Kasumi-1 (cell line): ENCODE results near the gene MZT2A.
"Not testable (repeated sequence)": the region's sequence is repeated elsewhere in the genome, so short reads cannot be mapped to it uniquely, and the experiment has no call there.

Experiments
- DNase-seq, 2 experiments: peaks; one replicate each; lab custom pipeline; 2025; lab: John Stamatoyannopoulos, UW

MZT2A gene, protein sequence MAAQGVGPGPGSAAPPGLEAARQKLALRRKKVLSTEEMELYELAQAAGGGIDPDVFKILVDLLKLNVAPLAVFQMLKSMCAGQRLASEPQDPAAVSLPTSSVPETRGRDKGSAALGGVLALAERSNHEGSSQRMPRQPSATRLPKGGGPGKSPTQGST

DNA sequence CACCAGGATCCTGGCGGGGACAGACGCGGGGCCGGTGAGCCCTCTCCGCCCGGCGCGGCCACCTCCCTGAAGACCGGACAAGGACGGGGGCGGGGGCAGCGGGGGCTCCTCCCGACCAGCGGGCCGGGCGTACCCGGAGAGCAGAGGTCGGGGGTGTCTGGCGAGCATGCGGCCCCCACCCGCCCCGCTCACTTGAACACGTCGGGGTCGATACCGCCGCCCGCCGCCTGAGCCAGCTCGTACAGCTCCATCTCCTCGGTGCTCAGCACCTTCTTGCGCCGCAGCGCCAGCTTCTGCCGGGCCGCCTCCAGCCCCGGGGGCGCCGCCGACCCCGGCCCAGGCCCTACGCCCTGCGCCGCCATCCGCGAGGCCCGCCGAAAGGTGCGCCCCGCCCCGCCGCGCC lies at the start of gene MZT2A:
TSS of gene MZT2A (minus strand) at position 383 of the 403 bp plus-strand sequence. CDS start at position 362, 21 bp downstream.
- DNase-seq: not testable (repeated sequence)

GRCh38 chr2:131538856-131539255 lies 46.7 kb upstream of the MZT2A start:
- not testable (repeated sequence) for DNase-seq

DNA sequence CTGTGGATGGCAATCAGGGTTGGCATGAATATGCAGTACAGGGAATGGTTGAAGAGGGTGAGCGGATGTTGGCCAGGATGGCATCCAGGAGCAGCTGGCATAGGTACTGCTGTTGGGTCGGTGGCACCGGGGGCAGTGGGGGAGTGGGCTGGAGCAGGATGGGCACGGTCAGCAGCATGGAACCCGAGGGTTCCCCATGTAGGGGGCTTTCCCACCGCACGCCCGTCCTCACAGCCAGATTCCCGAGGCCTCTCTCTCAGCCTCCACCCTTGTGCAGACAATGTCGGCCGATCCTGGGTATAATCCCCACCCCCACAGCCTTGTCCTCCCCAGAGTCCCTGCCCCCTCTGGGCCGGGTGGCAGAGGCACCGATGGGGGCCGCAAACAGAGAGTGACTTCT lies 44.6 kb upstream of the MZT2A start:
- not testable (repeated sequence) for DNase-seq

DNA sequence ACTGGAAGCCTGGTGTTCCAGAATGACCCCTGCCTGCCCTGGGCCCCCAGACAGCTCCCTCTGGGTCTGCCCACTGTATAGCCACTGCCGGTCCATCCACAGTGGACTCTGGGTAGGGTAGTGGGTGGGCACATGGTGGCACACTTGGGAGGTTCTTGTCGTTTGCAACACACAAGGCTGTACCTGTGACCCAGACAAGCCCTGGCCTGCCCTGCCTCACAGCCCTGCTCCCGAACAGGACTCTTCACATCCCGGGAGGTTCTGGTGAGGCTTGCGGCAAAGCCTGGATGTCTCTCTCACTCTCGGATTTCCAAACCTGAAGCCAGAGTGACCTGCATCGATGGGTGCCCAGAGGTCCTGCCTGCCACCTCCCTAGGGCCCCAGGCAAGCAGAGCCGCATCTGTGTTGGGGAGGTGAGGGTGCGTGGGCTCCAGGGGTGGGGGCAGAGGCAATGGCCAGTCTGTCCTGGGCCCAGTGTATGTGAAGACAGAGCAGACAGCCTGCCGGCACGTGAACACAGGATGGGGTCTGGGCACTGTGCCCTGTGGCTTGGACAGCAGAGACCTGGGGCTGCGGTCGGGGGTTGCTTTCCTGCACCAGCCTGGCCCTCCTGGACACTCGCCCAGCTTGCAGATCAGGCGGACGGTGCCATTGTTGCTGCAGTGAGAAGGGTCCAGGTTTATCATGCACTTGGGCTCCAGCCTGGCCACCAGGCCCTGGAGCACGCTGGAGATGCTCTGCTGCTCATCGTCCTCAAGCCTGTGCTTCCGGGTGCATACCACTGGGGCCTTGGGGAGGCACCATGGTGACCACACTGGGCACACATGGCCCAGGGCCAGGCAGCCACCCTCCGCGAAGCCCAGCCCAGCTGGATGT lies 44.0 kb upstream of the MZT2A start:
- not testable (repeated sequence) for DNase-seq

- DNase-seq: no peak
Measured at GRCh38 chr2:131535526-131535925, 43.3 kb upstream of the MZT2A start.

DNA sequence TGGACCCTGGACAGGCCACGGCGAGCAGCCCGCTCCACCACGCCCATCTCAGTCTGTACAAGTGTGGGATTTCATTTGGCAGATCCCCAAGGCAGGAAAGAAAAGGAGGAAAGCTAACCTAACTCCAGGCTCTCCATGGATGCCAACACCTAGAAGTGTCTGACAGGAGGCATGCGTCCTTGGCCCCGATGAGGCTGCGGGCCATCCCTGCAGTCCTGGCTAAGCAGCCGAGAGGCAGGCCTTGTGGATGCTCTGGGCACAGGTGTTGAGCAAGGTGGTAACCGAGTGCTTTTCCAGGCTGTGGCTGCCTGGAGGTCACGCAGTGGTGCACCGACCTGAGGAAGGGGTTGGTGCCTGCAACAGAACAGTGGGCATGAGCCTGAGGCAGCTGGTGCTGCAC lies 42.8 kb upstream of the MZT2A start:
- not testable (repeated sequence) for DNase-seq

- not testable (repeated sequence) for DNase-seq
Measured at GRCh38 chr2:131534317-131534672, 42.1 kb upstream of the MZT2A start.

DNA sequence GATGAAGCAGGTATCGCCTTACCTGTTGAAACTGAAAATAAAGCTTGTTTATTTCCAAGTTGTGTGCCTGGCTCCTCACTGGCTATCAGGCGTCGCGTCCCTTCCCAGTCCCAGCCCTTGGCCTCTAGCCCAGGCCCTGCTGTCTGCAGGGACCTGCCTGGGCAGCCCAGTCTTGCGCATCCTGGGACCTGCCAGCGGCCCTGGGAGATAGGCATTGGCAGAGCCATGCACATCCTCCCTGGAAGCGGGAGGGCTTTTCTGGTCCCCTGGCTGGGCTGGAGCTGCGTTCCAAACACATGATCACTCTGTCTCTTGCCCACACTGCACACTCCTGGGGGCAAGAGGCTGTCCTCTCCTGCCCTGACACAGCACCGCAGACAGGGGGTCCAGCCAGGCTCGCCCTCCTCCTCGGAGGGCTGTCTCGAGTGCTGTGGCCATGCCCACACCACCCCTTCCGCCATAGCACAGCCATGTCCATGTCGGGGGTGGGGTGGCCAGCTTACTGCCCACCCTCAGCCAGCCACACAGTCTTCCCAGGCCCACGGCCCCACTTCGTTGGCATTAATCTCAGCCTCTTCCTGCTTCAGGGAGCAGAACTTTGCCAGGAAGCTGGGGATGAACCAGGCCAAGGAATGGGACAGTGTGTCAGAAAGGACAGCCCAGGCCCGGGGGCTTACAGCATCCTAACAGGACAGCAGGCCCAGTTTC lies 41.6 kb upstream of the MZT2A start:
- not testable (repeated sequence) for DNase-seq

DNA sequence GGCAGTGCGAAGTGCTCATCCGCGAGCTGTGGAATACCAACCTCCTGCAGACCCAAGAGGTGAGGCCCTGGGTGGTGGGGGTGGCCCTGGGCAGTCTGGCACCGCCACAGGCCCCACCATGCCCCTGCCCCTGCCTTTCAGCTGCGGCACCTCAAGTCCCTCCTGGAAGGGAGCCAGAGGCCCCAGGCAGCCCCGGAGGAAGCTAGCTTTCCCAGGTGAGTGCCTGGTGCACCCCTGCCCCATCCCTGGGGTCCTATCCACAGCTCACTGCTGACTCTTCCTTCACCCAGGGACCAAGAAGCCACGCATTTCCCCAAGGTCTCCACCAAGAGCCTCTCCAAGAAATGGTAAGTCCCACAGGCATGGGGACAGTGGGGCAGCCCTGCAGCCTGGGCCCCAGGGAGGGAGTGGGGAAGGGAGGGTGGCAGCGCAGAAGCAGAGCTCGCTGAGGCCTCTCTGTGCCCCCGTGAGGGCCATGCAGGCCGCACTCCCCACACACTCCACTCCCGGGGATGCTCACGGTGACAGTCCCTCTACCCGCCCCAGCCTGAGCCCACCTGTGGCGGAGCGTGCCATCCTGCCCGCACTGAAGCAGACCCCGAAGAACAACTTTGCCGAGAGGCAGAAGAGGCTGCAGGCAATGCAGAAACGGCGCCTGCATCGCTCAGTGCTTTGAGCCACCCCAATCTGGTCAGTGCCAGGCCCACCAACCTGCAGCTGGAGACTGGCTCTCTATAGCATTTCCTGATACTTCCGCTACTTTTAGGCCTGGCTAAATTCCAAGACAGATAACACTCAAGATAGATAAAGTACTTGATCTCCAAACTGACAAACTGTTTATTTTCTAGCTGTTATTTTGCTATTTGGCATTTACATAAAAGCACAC lies 40.8 kb upstream of the MZT2A start:
- DNase-seq: not testable (repeated sequence)

- DNase-seq: not testable (repeated sequence)
Measured at GRCh38 chr2:131531547-131532185, 39.5 kb upstream of the MZT2A start.

DNA sequence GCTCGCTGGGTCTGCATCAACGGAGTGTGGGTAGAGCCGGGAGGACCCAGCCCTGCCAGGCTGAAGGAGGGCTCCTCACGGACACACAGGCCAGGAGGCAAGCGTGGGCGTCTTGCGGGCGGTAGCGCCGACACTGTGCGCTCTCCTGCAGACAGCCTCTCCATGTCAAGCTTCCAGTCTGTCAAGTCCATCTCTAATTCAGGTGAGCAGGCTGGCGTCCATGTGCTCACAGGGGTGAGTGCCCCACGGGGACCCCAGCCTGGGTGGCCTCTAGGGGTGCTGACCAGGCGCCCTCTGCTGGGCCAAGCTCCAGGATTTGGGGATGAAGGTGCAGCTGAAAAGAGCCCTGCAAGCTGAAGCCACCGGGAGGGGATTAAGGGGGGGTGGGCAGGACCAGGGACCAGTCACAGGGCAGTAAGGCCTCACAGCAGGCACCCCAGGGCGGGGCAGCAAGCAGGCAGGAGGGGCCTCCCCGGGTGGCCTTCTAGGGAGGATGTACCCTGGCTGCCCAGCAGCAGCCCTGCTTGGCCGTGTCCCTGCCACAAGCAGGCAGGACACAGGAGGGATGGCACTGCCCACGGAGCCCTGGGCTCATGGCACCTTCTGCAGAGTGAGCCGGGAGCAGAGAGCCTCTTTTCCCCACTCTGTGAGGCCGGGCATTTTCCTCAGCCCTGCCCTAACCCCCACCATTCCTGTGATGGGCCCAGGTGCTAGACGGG lies 38.6 kb upstream of the MZT2A start:
- not testable (repeated sequence) for DNase-seq

DNA sequence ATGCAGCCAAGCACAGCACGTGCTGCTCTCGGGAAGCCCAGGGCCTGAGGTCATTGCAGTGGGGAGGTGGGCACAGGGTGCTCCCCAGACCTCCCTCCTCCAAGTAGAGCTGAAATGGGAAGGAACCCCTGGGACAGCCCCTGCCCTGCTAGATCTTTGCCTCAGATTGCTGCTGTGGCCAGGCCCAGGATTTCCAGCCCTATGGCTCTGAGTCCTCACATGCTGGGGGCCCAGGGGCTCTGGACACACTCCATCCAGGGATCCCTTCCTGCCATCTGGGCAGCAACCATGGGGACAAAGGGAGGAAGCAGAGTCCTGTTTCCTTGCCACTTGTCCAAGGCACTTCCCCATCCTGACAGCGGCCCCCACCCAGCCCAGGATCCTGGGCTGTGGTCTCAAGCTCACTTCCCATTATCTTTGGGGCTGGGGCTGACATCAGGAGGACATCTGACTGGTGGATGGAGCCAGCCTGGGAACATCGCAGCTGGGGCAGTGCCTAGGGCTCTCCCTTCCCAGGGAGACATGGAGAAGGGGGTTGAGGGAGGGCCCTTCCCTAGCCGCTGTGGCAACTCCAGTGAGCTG lies 37.8 kb upstream of the MZT2A start:
- DNase-seq: not testable (repeated sequence)

- DNase-seq: not testable (repeated sequence)
Measured at GRCh38 chr2:131528981-131529863, 37.0 kb upstream of the MZT2A start.

- peak; percentile 19 to 21 for DNase-seq
Measured at GRCh38 chr2:131527131-131528001, 35.2 kb upstream of the MZT2A start, which contains the start of gene CCDC74A. TSS of gene CCDC74A (plus strand) at chr2:131527888. CDS start at chr2:131527971, 83 bp downstream.

DNA sequence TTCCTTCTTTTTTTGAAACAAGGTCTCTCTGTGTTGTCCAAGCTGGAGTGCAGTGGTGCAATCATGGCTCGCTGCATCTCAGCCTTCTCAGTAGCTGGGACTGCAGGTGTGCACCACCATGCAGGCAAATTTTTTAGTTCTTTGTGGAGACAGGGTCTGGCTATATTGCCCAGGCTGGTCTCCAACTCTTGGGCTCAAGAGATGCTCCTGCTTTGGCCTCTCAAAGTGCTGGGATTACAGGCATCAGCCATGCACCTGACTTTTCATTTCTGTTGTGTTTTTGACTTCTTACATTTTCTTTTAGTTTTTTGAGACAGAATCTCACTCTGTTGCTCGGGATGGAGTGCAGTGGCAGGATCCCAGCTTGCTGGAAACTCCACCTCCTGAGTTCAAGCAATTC lies 33.1 kb upstream of the MZT2A start:
- not testable (repeated sequence) for DNase-seq

DNA sequence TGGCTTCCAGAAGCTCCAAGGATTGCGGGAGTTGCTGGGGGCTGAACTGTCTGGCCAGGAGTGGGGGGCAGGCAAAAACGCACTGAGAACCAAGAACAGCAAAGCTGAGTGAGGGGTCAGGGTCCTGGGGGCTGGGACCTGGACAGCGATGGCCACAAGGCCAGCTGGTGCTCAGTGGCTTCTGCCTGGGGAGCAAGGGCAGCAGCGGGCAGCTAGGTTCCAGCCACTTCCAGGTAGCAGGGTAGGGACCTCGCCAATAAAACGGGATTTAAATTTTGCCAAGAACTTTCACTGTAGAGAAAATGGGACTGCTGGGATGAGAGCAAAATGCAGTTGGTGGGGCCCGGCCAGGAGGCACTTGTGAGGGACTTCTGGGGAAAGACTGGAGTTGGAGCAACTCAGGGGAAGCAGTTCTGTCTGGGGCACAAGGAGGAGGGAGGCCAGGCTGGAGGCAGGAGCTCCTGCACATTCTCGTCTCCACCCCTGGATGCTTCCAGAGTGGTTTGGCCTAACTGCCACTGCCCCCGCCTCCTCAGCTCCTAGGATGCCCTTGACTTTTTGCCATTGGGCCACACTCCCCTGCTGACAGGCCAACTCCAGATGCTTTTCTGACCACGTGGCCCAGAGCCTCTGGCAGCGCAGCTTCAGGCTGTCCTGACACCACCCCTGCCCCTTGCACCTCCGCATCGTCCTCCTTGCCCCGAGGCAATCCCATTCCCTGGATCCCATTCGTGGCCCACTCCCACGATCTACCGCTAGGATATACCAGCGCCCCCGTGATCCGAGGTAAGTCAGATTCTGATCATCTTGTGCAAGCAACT lies 30.0 kb upstream of the MZT2A start:
- no peak for DNase-seq

GRCh38 chr2:131521524-131521923 lies 29.3 kb upstream of the MZT2A start:
- DNase-seq: not testable (repeated sequence)
